ENCODE measurements around the gene DRD2.

GRCh38 chr11:113372309-113372708, 102.9 kb downstream of the DRD2 start:
- TF ChIP-seq CTCF (IDR thresholded peaks at IDR 0.05) (no peak), POLR2A (IDR thresholded peaks at IDR 0.05) (no peak)

Data from testis (tissue), 2 donors.